Measurements from ENCODE around the gene SLC43A2. TPM values are rescaled to one million over a fixed set of nuclear protein-coding genes. Genes with fewer than 3 reads are reported as not detected.

SLC43A2 gene
- total RNA-seq, 1 experiment from 2014 or later: 6.8 TPM

DNA sequence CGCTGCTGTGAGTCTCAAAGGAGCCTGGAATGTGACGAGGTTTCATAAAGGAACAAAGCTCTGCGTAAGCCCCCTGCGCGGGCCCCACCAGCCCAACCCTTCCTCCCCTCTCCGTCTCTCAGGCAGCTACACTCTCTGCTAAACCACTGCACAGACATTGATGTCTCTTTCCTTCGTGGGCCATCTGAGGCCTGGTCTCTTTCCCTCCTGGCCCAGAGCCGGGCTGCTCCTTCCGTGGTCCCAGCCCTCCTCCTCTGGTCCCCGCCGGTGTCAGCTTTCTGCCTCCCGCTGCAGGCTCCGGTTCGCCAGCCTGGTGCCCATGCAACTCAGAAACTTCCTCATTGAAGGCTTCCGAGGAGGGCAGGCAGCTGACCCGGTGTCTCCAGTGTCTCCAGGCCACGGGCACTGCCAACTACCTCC is 9.5 kb upstream of the SLC43A2 start:
- no peaks in the 10 kb centered on the region for H3K9me2 ChIP-seq (ENCODE audit: insufficient read depth)
- POLR2A ChIA-PET (ENCODE audit: unreplicated experiment): no interaction called here
- no peaks in the 10 kb centered on the region for H3K9me3 ChIP-seq (ENCODE audit: insufficient read depth, low read depth)
- H2AFZ ChIP-seq: no peak overlapping the region
- no peaks in the 10 kb centered on the region for H3K79me2 ChIP-seq (ENCODE audit: low read depth)
- no peaks in the 10 kb centered on the region for H4K20me1 ChIP-seq (ENCODE audit: insufficient read depth)
- H3K27ac ChIP-seq: no peak overlapping the region
- H3K27me3 ChIP-seq (ENCODE audit: insufficient read depth, low read depth): no peaks in the 10 kb centered on the region
- peaks cover 12% of the 10 kb centered on the region for H3K4me1 ChIP-seq (replicated peaks; ENCODE audit: insufficient read depth)
- H3K4me3 ChIP-seq: no peak overlapping the region
- no peak for TF ChIP-seq EZH2 (IDR thresholded peaks at IDR 0.05; ENCODE audit: low read depth)
- TF ChIP-seq, protein P1, sequence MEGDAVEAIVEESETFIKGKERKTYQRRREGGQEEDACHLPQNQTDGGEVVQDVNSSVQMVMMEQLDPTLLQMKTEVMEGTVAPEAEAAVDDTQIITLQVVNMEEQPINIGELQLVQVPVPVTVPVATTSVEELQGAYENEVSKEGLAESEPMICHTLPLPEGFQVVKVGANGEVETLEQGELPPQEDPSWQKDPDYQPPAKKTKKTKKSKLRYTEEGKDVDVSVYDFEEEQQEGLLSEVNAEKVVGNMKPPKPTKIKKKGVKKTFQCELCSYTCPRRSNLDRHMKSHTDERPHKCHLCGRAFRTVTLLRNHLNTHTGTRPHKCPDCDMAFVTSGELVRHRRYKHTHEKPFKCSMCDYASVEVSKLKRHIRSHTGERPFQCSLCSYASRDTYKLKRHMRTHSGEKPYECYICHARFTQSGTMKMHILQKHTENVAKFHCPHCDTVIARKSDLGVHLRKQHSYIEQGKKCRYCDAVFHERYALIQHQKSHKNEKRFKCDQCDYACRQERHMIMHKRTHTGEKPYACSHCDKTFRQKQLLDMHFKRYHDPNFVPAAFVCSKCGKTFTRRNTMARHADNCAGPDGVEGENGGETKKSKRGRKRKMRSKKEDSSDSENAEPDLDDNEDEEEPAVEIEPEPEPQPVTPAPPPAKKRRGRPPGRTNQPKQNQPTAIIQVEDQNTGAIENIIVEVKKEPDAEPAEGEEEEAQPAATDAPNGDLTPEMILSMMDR (conservative IDR thresholded peaks at IDR 0.05): no peak
- no peaks in the 10 kb centered on the region for H3K36me3 ChIP-seq (ENCODE audit: low read depth)
- BruUV-seq (replicated peaks): no TSS peak
- peaks cover 5% of the 10 kb centered on the region; the same call in 1 of the 2 replicates for H3F3A ChIP-seq (ENCODE audit: insufficient read depth, low read depth)
- DNase-seq: no peak
- no peak overlapping the region for H3K4me2 ChIP-seq
- CTCF ChIA-PET: no interaction called here
- intact Hi-C loops (cut with micrococcal nuclease; ENCODE audit: unreplicated experiment): no loop called here

DNA sequence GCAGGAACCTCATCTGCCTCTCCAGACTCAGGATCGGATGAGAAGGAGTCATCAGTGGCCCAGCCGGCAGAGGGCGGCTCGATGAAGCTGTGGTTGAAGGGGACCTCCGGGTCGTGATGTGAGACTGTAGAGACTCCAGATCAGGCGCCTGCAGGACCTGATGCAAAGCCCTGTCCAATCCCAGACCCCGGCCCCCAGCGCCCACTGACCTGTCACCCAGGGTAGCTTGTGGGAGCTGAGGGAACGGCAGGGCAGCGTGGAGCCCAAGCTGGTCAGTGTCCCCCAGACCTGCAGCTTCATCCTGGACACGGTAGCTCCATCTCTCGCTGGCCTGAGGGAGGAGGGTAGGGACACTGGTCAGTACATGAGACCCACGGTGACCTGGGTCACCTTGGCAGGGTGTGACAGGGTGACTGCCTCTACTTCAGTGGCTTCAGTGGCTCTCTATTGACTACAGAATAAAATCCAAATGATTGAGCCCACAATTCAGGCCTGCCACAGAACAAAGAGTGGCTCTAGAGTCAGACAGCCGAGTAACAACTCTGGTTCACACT is 8.2 kb upstream of the SLC43A2 start:
- Histone ChIP-seq H3K4me2 (no peak overlapping the region), H3K4me1 (replicated peaks; ENCODE audit: insufficient read depth) (peaks cover 7% of the 10 kb centered on the region), H4K20me1 (ENCODE audit: insufficient read depth) (no peaks in the 10 kb centered on the region), H3K27ac (no peak overlapping the region), H3K79me2 (ENCODE audit: low read depth) (no peaks in the 10 kb centered on the region), H3K27me3 (ENCODE audit: insufficient read depth, low read depth) (no peaks in the 10 kb centered on the region), H3K4me3 (no peak overlapping the region), H3K36me3 (ENCODE audit: low read depth) (no peaks in the 10 kb centered on the region), H3F3A (ENCODE audit: insufficient read depth, low read depth) (peaks cover 2% of the 10 kb centered on the region; the same call in 1 of the 2 replicates), H2AFZ (no peak overlapping the region), H3K9me3 (ENCODE audit: insufficient read depth, low read depth) (no peaks in the 10 kb centered on the region), H3K9me2 (ENCODE audit: insufficient read depth) (no peaks in the 10 kb centered on the region)
- intact Hi-C loops (cut with micrococcal nuclease; ENCODE audit: unreplicated experiment): no loop called here
- no peak for TF ChIP-seq EZH2 (IDR thresholded peaks at IDR 0.05; ENCODE audit: low read depth)
- TF ChIP-seq, protein P1 (conservative IDR thresholded peaks at IDR 0.05): no peak
- BruUV-seq (replicated peaks): no TSS peak
- DNase-seq: no peak
- CTCF ChIA-PET: no interaction called here
- POLR2A ChIA-PET (ENCODE audit: unreplicated experiment): interaction anchor here (0.6 to 0.7 kb wide), 3 partner anchors 74 to 94 kb away, joined by 4 to 7 read pairs (median 4); partner anchors contain the start of gene PITPNA

DNA sequence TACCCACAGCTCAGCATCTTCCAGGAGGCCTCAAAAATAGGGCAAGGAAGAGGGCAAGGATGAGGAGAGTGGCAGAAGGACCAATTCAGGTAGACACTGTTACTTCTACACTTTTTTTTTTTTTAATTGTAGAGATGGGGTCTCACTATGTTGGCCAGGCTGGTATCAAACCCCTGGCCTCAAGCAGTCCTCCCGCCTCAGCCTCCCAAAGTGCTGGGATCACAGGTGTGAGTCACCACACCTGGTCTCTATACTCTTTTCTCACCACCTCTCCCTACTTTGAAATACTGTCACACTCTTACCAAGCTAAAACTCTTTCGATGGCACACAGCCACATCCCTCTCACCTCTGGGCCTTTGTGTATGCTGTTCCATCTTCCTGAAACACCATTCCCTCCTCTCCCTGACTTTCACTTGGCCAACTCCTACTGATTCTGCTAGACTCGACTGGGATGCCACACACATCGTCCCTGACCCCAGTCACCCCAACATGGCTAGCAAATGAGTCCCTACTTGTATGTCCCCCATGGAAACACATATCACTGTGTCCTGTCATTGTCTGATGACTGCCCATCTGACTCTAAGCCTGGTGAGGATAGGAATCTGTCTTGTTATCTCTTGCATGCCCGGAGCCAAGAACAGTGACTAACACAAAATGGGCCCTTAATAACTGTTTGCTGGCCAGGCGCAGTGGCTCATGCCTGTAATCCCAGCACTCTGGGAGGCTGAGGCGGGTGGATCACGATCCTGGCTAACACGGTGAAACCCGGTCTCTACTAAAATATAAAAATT is 7.2 kb upstream of the SLC43A2 start:
- ChIA-PET CTCF (no interaction called here), POLR2A (ENCODE audit: unreplicated experiment) (no interaction called here)
- no peak overlapping the region for H3K4me2 ChIP-seq
- no peaks in the 10 kb centered on the region for H4K20me1 ChIP-seq (ENCODE audit: insufficient read depth)
- peaks cover 10% of the 10 kb centered on the region for H3F3A ChIP-seq (ENCODE audit: insufficient read depth, low read depth)
- intact Hi-C loops (cut with micrococcal nuclease; ENCODE audit: unreplicated experiment): no loop called here
- no peaks in the 10 kb centered on the region for H3K9me2 ChIP-seq (ENCODE audit: insufficient read depth)
- no peak overlapping the region for H2AFZ ChIP-seq
- no peaks in the 10 kb centered on the region for H3K79me2 ChIP-seq (ENCODE audit: low read depth)
- no peaks in the 10 kb centered on the region for H3K27me3 ChIP-seq (ENCODE audit: insufficient read depth, low read depth)
- no TSS peak for BruUV-seq (replicated peaks)
- H3K4me1 ChIP-seq (replicated peaks; ENCODE audit: insufficient read depth): peaks cover 7% of the 10 kb centered on the region
- H3K9me3 ChIP-seq (ENCODE audit: insufficient read depth, low read depth): no peaks in the 10 kb centered on the region
- H3K36me3 ChIP-seq (ENCODE audit: low read depth): no peaks in the 10 kb centered on the region
- DNase-seq: no peak
- no peak overlapping the region for H3K4me3 ChIP-seq
- no peak overlapping the region for H3K27ac ChIP-seq
- no peak for TF ChIP-seq EZH2 (IDR thresholded peaks at IDR 0.05; ENCODE audit: low read depth)

All from PC-9 (cell line).